Stimulated activated CD4-positive, alpha-beta T cell treated with anti-CD3 and anti-CD28 coated beads, Interleukin-15, amount 100 ng/mL, for 24 hours (primary cell): Measurements from ENCODE around the gene GPSM1.

Experiments used
- DNase-seq: peaks from one replicate; pipeline ENCODE4 v3.0.0-alpha.2; 2020

GPSM1 gene

GRCh38 chr9:136379891-136380290 is 52.6 kb downstream of the GPSM1 start:
- no peak for DNase-seq

DNA sequence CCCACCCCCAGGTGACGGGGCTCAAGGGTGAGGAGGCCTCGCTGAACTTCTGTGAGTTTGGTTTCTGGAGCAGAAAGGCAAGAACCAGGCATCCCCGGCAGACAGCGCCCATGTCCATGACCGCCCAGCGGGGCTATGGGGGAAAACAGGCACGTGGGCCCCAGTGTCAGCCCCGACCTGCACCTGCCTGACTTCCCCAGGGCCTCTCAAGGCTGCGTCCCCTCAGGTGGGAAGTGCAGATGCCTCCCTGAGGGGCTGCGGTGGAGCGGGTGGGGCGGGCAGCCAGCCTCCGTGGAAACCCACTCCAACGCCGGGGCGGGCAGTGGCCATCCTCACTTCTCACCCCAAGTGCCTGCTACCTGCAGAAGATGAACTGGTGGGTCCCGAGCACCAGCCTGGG is 53.0 kb downstream of the GPSM1 start:
- no peak for DNase-seq

- no peak for DNase-seq
These were observed 54.0 kb downstream of the GPSM1 start for GRCh38 chr9:136381311-136381710.

- no peak for DNase-seq
These were observed 54.7 kb downstream of the GPSM1 start for GRCh38 chr9:136381966-136382513.

GRCh38 chr9:136383436-136383835 is 56.1 kb downstream of the GPSM1 start:
- no peak for DNase-seq

DNA sequence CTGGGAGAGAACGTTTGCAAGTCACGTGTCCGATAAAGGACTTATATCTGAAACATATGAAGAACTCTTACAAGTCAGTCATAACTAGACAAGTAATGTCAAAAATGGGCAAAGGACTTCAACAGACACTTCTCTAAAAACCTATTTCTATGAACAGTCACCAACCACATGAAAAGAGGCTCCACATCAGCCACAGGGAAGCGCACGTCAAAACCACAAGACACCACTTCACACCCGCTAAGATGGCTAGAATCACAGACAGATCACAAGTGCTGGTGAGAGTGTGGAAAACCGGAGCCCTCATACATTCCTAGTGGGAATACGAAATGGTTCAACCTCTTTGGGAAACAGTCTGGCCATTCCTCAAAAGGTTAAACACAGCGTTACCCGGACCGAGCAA is 57.7 kb downstream of the GPSM1 start:
- DNase-seq = peak; percentile 58

- DNase-seq = no peak
These were observed 58.7 kb downstream of the GPSM1 start for GRCh38 chr9:136386018-136386417.

GRCh38 chr9:136387217-136387616 is 59.9 kb downstream of the GPSM1 start:
- DNase-seq = no peak

DNA sequence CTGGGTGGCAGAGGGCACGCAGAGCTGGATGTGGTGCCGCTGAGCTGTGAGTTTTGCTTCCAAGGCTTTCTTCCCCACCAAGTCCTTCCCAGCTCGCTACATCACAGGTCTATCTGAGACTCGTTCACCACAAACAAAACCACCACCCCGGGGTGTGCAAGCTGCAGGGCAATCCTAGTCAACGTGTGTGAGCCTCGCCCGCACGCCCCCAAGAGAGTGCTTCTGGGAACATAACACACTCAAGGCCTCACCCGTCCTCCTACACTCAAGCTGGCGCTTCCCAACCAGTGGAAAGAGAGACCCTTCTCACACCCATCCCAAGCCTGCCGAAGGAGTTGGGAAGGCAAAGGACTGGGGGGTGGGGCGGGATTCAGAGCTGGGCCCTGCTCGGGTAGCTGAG is 62.1 kb downstream of the GPSM1 start:
- DNase-seq = no peak

- no peak for DNase-seq
These were observed 64.6 kb downstream of the GPSM1 start for GRCh38 chr9:136391737-136392537.

GRCh38 chr9:136392538-136393449 is 65.5 kb downstream of the GPSM1 start:
- DNase-seq = no peak

GRCh38 chr9:136393531-136393930 is 66.2 kb downstream of the GPSM1 start:
- no peak for DNase-seq

DNA sequence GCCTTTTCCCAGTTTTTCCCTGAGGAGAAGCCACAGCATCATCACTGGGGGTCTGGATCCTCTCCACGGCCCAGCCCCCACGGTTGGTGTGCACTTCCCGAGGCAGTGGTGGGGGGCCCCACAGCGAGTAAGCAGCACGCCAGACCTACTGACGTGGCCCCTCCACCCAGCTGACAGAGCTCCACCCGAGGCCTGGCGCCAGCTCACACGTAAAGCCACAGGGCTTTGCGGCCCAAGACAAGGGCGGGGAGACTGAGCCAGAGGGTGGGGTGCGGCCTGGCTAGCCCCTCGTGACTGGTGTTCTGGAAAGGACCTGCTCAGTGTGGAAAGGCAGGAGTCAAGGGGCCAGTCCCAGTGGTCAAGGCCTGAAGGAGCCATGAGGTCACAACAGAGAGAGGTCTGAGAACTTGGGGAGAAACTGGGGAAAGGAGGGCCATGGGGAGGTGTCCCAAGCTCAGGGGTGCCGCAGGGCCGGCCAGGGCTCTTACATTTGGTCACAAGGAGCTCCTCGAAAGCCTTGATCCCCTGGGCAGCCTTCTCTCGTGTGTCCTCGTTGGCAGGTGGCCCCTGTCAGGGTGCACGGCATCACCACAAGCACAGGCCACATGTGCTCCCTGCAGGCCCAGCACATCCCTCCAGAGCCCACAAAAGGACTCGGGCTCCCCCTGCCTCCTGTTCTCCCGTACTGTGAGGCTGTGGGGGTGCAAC is 67.1 kb downstream of the GPSM1 start:
- no peak for DNase-seq

DNA sequence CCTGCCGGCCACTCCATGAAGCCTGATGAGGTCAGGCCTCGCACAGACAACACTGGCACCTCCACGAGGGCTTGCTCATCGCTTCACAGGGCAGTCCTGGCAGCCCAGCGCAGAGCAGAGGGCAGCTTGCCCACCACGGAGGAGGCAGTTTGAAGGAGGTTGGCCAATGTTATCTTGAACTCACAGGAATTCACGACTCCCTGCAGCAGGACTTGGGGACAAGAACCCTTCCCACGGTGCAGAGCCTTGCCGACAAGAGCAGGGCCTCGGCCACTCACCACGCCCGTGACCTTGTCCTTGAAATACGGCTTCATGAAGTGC is 67.6 kb downstream of the GPSM1 start:
- DNase-seq = no peak

DNA sequence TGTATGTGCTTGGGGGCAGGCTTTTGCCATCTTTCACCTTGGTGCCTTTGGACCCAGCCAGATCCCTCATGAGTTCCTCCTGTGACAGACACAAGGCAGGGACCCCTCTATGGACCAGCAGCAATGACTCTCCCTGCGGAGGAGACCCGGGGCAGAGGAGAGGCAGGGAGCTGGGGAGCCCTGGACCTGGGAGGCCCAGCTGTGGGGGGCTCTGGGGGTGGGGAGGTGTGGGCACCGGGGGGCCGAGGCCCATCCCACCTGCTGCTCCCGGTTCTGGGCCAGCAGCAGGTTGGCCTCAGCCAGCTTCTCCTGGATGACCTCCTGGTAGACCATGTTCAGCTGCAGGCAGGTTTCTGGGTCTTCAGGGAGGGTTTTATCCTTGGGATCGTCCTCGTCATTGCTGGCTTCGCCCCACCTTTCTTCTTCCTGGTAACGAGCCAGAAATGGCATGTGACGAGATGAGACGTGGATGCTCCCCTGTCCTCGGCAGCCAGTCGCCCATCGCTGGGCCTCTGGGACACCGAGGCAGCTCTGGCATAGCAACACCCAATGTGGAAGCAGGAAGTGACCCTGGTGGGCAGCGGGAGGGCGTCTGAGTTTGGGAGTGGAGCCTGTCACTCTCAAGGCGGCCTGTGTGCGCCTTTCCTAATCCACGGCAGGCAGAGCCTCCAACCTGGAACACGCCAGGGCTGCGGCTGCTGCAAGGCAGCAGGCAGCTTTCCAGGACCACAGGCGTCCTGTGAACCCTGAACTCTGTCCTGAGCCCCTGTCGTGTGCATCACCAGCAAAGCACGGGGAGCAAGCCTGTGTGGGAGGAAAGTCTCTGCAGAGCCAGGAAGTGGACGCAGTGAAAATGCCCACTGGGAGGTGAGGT is 68.2 kb downstream of the GPSM1 start:
- DNase-seq = no peak

- DNase-seq = no peak
These were observed 68.8 kb downstream of the GPSM1 start for GRCh38 chr9:136396219-136396515.

GRCh38 chr9:136397643-136398042 is 70.3 kb downstream of the GPSM1 start:
- DNase-seq = no peak

DNA sequence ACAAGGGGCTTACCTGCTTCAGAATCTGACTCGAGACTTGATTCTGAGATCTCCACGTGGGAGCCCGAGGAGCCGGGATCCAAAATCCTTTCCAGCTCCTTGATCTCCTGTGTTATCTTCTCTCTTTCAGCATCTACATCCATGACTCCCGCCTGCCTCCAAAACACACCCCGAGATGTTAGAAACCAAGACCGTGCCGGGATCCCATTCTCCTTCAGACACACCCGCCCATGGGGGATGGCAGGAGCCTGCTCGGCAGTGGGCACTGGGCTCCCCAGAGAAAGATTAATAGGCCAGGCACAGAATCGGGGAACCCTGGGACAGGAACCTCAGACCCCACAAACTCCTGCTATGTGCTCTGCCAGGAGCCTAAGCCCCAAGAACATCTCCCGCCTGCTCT is 70.9 kb downstream of the GPSM1 start:
- DNase-seq = no peak

GRCh38 chr9:136399176-136400037 is 72.1 kb downstream of the GPSM1 start:
- peak; percentile 69 for DNase-seq

DNA sequence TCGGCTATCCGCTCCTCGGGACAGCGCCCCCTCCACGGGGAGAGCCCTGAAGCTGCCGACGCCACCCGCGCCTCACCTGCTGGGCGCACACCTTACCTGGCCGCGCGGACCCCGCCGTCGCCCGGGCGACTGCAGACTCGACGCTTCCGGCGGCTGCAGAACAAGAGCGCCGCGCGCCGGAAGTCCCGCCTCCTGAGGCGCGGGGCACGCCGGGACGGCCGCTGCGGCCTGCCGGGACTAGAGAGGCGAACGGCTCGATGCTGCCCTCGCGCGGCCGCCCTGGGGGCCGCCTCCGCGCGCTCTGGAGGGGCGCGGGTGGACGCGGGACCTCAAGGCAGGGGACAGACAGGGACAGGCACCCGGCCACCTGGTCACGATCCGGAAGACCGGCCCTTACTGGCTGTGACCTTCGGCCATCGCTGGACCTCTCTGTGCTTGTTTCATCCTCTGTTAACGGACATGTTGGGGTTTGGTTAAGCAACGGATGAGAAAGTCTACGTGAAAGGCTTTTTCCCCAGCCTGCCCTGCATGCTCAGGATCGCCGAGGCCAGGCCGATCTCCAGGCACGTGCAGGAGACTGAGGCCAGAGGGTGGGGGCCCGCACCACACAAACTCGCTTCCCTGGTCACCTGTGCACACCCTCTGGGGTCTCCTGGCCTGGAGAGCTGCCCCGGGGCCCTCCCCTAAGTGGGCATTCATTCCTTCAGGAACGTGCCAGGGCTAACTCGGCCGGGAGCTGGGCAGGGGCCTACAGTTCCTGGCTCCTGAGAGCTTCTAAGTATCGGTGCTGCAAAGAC is 72.9 kb downstream of the GPSM1 start, which contains the start of gene SNAPC4:
Gene SNAPC4 (minus strand): TSS at position 133 of the 797 bp plus-strand sequence. CDS start 1,742 bp downstream, outside the sequence.
- peak; percentile 90 for DNase-seq
